ENCODE measurements around the gene AP2M1.
"Not testable (repeated sequence)": the region's sequence is repeated elsewhere in the genome, so short reads cannot be mapped to it uniquely, and the experiment has no call there.

The AP2M1 gene

DNA sequence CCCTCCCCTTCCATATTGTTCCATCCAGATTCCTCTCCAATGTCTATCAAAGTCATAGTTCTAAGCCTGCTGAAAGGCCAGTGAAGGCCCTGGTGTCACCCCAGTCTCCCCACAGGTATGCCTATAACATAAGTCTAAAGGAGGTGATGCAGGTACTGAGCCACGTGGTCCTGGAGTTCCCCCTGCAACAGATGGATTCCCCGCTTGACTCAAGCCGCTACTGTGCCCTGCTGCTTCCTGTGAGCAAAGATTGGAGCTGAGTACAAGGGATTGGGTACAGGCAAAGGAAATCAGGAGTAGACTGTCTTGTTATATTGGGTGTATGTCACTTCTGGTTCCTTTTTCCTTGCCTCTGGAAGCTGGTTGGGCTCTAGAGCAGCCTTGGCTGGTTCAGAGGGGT, 31.3 kb upstream of the AP2M1 start:
- H3K36me3 ChIP-seq (ENCODE audit: control insufficient read depth in 2 of 2, insufficient read depth in 2 of 2, low read length in 2 of 2) = peaks cover 52 to 55% of the 10 kb centered on the region in 2 donors
- no peaks in the 10 kb centered on the region for H3K9me3 ChIP-seq (ENCODE audit: control insufficient read depth in 2 of 2, low read length in 2 of 2)
- no peak overlapping the region for H3K9ac ChIP-seq (ENCODE audit: low read length in 2 of 2)
- no peaks in the 10 kb centered on the region for H3K27me3 ChIP-seq (ENCODE audit: control insufficient read depth in 1 of 2, insufficient read depth in 2 of 2, low read length in 2 of 2)
- peaks cover 4% of the 10 kb centered on the region for H3K4me1 ChIP-seq (ENCODE audit: control insufficient read depth, insufficient read depth, low read length)
- no peak overlapping the region for H3K27ac ChIP-seq (ENCODE audit: low read length)
- H3K4me3 ChIP-seq (ENCODE audit: low read length in 2 of 2) = no peak overlapping the region

DNA sequence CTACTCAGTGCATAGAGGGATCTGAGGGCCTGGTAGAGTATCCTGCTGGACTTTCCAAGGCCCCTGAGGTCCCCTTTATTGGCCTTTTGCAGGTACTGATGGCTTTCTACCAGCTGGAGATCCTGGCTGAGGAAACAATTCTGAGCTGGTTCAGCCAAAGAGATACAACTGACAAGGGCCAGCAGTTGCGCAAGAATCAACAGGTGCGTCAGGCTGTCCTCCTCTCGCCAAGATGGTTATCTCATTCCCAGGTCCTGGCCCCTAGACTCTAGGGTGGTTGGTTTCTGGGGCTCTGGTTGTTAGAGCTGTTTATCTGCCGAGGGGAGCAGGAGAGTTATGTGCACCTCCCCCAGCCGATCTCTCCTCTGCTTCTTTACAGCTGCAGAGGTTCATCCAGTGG, 30.1 kb upstream of the AP2M1 start:
- no peak overlapping the region for H3K9ac ChIP-seq (ENCODE audit: low read length in 2 of 2)
- peaks cover 52% of the 10 kb centered on the region in 2 donors for H3K36me3 ChIP-seq (ENCODE audit: control insufficient read depth in 2 of 2, insufficient read depth in 2 of 2, low read length in 2 of 2)
- no peak overlapping the region for H3K27ac ChIP-seq (ENCODE audit: low read length)
- no peaks in the 10 kb centered on the region for H3K27me3 ChIP-seq (ENCODE audit: control insufficient read depth in 1 of 2, insufficient read depth in 2 of 2, low read length in 2 of 2)
- no peak overlapping the region for H3K4me3 ChIP-seq (ENCODE audit: low read length in 2 of 2)
- no peaks in the 10 kb centered on the region for H3K9me3 ChIP-seq (ENCODE audit: control insufficient read depth in 2 of 2, low read length in 2 of 2)
- H3K4me1 ChIP-seq (ENCODE audit: control insufficient read depth, insufficient read depth, low read length) = peaks cover 4% of the 10 kb centered on the region

DNA sequence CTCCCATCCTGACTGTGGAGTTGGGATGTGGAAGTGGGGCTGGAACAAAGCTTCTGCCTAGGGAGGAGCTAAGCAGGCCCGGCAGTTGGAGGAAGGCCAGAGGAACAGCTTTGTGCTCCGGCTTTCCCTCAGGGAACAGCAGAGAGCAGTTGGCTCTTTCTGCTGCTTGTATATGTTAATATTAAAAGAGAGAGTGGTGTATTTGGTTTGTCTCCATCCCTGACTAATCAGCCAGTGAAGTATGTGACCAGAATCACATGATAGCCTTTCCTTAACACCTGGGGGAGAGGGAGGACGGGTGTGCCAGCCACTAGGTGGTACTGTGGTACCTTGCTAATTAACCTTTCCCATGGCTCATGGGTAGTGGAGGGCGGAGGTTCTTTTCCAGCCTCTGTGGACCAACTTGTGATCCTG, 29.5 kb upstream of the AP2M1 start:
- H3K27ac ChIP-seq (ENCODE audit: low read length) = no peak overlapping the region
- H3K4me1 ChIP-seq (ENCODE audit: control insufficient read depth, insufficient read depth, low read length) = peaks cover 4% of the 10 kb centered on the region
- H3K36me3 ChIP-seq (ENCODE audit: control insufficient read depth in 2 of 2, insufficient read depth in 2 of 2, low read length in 2 of 2) = peaks cover 51 to 53% of the 10 kb centered on the region in 2 donors
- H3K27me3 ChIP-seq (ENCODE audit: control insufficient read depth in 1 of 2, insufficient read depth in 2 of 2, low read length in 2 of 2) = no peaks in the 10 kb centered on the region
- no peaks in the 10 kb centered on the region for H3K9me3 ChIP-seq (ENCODE audit: control insufficient read depth in 2 of 2, low read length in 2 of 2)
- H3K9ac ChIP-seq (ENCODE audit: low read length in 2 of 2) = peak overlapping the region in 1 of 2 donors; percentile 36
- no peak overlapping the region for H3K4me3 ChIP-seq (ENCODE audit: low read length in 2 of 2)

DNA sequence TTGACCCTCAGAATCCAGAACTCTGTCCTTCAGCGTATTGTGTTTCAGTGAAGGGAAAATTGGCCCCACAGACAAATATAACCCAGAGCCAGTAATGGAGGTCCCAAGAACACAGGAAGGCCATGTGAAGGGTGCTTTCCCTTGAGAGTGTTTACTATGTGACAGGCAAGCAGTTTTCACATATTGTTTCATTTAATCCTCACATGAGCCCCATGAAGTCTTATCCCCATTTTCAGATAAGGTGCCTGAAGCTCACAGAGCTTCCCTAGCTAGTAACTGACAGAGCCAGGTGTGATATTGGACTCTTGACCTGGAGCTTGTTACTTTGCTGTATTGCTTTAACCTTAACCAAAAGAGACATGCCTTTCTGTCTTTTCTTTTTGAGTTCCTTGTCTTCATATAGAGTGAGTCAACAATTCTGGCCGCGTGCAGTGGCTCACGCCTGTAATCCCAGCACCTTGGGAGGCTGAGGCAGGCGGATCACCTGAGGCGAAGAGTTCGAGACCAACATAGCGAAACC, 28.8 kb upstream of the AP2M1 start:
- Histone ChIP-seq H3K36me3 (ENCODE audit: control insufficient read depth in 2 of 2, insufficient read depth in 2 of 2, low read length in 2 of 2) (peaks cover 44 to 47% of the 10 kb centered on the region in 2 donors), H3K4me3 (ENCODE audit: low read length in 2 of 2) (no peak overlapping the region), H3K27me3 (ENCODE audit: control insufficient read depth in 1 of 2, insufficient read depth in 2 of 2, low read length in 2 of 2) (no peaks in the 10 kb centered on the region), H3K4me1 (ENCODE audit: control insufficient read depth, insufficient read depth, low read length) (peaks cover 4% of the 10 kb centered on the region), H3K27ac (ENCODE audit: low read length) (no peak overlapping the region), H3K9me3 (ENCODE audit: control insufficient read depth in 2 of 2, low read length in 2 of 2) (no peaks in the 10 kb centered on the region), H3K9ac (ENCODE audit: low read length in 2 of 2) (no peak overlapping the region)

DNA sequence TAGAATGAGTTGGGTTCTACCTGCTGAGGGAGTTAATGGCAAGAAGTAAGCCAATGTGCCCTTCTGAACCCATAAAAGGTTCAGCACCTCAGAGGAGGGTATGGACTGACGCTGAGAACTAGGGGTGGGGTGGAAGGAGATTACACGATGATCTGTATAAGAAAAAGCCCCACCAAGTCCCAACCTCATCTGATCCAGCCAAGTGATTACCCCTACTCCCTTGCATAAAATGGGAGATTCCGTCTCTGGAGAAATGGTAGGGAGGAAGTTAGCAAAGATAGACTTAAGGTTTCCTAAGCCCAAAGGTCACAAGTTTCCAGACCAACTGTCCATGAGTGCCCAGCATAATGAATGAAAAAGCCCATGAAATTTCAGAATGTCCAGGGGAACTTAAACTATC, 26.6 kb upstream of the AP2M1 start:
- H3K27ac ChIP-seq (ENCODE audit: low read length) = no peak overlapping the region
- H3K4me1 ChIP-seq (ENCODE audit: control insufficient read depth, insufficient read depth, low read length) = peaks cover 4% of the 10 kb centered on the region
- no peak overlapping the region for H3K9ac ChIP-seq (ENCODE audit: low read length in 2 of 2)
- no peaks in the 10 kb centered on the region for H3K9me3 ChIP-seq (ENCODE audit: control insufficient read depth in 2 of 2, low read length in 2 of 2)
- no peak overlapping the region for H3K4me3 ChIP-seq (ENCODE audit: low read length in 2 of 2)
- H3K27me3 ChIP-seq (ENCODE audit: control insufficient read depth in 1 of 2, insufficient read depth in 2 of 2, low read length in 2 of 2) = no peaks in the 10 kb centered on the region
- peaks cover 24 to 27% of the 10 kb centered on the region in 2 donors for H3K36me3 ChIP-seq (ENCODE audit: control insufficient read depth in 2 of 2, insufficient read depth in 2 of 2, low read length in 2 of 2)

DNA sequence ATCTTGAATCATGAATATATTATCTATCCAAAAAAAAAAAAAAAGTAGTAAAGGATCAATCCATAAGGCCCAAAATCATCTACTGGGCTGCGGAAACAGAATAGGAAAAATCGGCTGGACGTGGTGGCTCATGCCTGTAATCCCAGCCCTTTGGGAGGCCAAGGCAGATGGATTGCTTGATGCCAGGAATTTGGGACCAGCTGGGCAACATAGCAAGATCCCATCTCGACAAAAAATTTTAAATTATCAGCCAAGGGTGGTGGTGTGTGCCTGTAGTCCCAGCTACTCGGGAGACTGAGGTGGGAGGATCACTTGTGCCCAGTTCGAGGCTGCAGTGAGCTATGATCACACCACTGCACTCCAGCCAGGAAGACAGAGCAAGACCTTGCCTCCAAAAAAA, 25.5 kb upstream of the AP2M1 start:
- H3K9ac ChIP-seq (ENCODE audit: low read length in 2 of 2) = no peak overlapping the region
- H3K4me1 ChIP-seq (ENCODE audit: control insufficient read depth, insufficient read depth, low read length) = peaks cover 6% of the 10 kb centered on the region
- H3K27me3 ChIP-seq (ENCODE audit: control insufficient read depth in 1 of 2, insufficient read depth in 2 of 2, low read length in 2 of 2) = no peaks in the 10 kb centered on the region
- H3K27ac ChIP-seq (ENCODE audit: low read length) = no peak overlapping the region
- H3K4me3 ChIP-seq (ENCODE audit: low read length in 2 of 2) = no peak overlapping the region
- H3K9me3 ChIP-seq (ENCODE audit: control insufficient read depth in 2 of 2, low read length in 2 of 2) = no peaks in the 10 kb centered on the region
- peaks cover 14 to 16% of the 10 kb centered on the region in 2 donors for H3K36me3 ChIP-seq (ENCODE audit: control insufficient read depth in 2 of 2, insufficient read depth in 2 of 2, low read length in 2 of 2)

DNA sequence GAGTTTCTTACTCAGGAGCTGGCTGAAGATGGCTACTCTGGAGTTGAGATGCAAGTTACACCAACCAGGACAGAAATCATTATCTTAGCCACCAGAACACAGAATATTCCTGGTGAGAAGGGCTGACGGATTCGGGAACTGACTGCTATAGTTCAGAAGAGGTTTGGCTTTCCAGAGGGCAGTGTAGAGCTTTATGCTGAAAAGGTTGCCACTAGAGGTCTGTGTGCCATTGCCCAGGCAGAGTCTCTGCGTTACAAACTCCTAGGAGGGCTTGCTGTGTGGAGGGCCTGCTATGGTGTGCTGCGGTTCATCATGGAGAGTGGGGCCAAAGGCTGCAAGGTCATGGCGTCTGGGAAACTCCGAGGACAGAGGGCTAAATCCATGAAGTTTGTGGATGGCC, 24.9 kb upstream of the AP2M1 start:
- peaks cover 10% of the 10 kb centered on the region for H3K4me1 ChIP-seq (ENCODE audit: control insufficient read depth, insufficient read depth, low read length)
- not testable (repeated sequence) for H3K36me3 ChIP-seq (ENCODE audit: control insufficient read depth in 2 of 2, insufficient read depth in 2 of 2, low read length in 2 of 2); H3K9ac ChIP-seq (ENCODE audit: low read length in 2 of 2); H3K27me3 ChIP-seq (ENCODE audit: control insufficient read depth in 1 of 2, insufficient read depth in 2 of 2, low read length in 2 of 2); H3K9me3 ChIP-seq (ENCODE audit: control insufficient read depth in 2 of 2, low read length in 2 of 2); H3K4me3 ChIP-seq (ENCODE audit: low read length in 2 of 2); H3K27ac ChIP-seq (ENCODE audit: low read length)

DNA sequence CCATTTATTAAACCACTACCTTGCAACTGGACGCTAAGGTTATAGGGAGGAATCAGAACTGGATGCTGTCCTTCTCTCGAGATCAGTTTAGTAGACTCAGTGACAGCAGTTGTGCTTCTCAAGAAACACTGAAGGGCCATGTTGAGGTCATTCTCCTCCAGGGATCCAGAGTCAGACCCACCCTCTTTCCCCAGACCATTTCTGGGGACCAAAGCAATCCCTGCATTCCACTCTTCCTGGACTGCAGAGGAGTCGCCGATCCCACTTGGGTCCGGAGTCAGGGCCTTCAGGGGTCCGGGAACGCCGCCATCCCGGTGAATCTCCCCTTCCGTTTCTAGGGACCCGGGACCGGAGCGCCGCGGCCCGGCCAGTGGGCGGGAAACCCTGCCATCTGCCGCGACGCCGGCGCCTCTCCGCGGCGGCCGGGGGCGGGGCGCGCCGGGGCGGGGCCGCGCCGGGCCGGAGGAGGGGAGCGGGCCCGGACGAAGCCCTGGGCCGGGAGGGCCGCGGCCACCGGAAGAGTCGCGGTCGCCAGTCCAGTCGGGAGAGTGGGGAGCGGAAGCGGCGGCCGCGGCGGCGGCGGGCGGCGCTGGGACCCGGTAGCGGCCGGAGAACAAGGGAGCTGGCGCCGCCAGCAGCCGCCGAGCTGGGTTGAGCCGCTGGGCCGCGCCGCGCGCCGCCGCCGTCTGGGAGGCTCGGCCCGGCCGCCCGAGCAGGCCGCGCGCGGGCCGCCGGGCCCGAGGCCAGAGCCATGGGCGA, 19.6 kb upstream of the AP2M1 start, which contains the start of gene DVL3:
Gene DVL3 (plus strand): TSS at position 493 of the 759 bp plus-strand sequence. CDS start 259 bp downstream, at position 752.
- H3K9ac ChIP-seq (ENCODE audit: low read length in 2 of 2) = peak within 1 kb of the TSS; percentile 93 to 98
- H3K4me1 ChIP-seq (ENCODE audit: control insufficient read depth, insufficient read depth, low read length) = peaks cover 38% of the 10 kb centered on the region
- H3K36me3 ChIP-seq (ENCODE audit: control insufficient read depth in 2 of 2, insufficient read depth in 2 of 2, low read length in 2 of 2) = no peaks in the 10 kb centered on the region
- H3K27ac ChIP-seq (ENCODE audit: low read length) = peak within 1 kb of the TSS; percentile 90
- no peaks in the 10 kb centered on the region for H3K9me3 ChIP-seq (ENCODE audit: control insufficient read depth in 2 of 2, low read length in 2 of 2)
- peak within 1 kb of the TSS; percentile 91 to 96 for H3K4me3 ChIP-seq (ENCODE audit: low read length in 2 of 2)
- H3K27me3 ChIP-seq (ENCODE audit: control insufficient read depth in 1 of 2, insufficient read depth in 2 of 2, low read length in 2 of 2) = no peaks in the 10 kb centered on the region

DNA sequence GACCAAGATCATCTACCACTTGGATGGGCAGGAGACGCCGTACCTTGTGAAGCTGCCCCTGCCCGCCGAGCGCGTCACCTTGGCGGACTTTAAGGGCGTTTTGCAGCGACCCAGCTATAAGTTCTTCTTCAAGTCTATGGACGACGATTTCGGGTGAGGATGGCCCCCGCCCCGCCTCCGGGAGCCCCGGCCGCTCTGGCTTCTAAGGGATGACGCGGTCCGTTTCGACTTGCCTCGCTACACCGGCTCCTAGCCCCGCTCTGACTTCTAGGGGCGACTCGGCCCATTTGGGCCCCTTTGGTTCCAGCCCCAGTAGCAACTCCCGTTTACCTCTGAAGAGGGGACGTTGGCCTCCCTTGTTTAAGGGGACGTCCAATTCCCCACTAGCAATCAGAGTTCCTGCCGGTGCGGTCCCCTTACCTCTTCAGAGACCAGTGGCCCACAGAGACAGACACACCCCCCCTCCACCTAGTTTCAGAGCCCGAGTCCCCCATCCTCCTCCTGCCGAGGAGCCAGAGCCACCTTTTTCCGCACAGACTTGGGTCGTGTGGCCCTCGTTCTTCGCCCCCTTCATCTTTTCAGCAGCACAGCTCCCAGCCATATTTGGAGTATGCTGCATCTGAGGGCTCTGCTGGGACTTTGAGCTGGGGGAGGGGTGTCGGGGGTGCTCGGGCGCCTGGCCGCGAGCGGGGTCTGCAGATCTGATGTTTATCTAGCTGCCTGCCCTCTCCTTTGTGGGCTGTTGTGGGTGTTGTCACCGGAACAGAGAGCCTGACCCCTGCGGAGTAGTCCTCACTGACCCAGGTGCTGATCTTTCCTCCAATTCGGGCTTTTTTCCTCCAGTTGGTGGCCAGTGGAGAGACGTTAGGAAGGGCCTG, 18.8 kb upstream of the AP2M1 start:
- Histone ChIP-seq H3K4me1 (ENCODE audit: control insufficient read depth, insufficient read depth, low read length) (peaks cover 46% of the 10 kb centered on the region), H3K27ac (ENCODE audit: low read length) (peak overlapping the region; percentile 90), H3K9ac (ENCODE audit: low read length in 2 of 2) (peak overlapping the region; percentile 93 to 98), H3K36me3 (ENCODE audit: control insufficient read depth in 2 of 2, insufficient read depth in 2 of 2, low read length in 2 of 2) (no peaks in the 10 kb centered on the region), H3K4me3 (ENCODE audit: low read length in 2 of 2) (peak overlapping the region; percentile 91 to 96), H3K27me3 (ENCODE audit: control insufficient read depth in 1 of 2, insufficient read depth in 2 of 2, low read length in 2 of 2) (no peaks in the 10 kb centered on the region), H3K9me3 (ENCODE audit: control insufficient read depth in 2 of 2, low read length in 2 of 2) (no peaks in the 10 kb centered on the region)

DNA sequence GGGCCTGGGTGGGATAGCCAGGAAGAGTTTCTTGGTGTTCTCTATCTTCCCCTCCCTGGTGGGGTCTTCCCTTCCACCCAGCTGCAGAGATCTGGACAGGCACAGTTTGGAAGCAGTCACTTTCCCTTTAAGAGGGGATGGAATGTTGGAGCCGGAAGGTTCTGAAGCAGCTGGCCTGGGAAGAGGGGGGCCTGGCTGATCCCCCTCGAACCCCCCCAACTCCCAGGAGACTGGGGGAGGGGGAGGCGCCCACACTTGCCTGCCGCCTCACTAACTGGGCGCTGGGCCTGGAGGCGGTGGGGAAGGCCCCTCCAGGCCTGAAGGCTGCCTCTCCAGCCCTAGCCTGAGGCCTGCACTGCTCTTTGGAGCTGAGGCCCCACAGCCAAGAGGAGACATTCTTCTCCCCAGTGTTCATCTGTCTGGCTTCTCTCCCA, 18.1 kb upstream of the AP2M1 start:
- Histone ChIP-seq H3K4me3 (ENCODE audit: low read length in 2 of 2) (peak overlapping the region; percentile 91 to 96), H3K4me1 (ENCODE audit: control insufficient read depth, insufficient read depth, low read length) (peaks cover 53% of the 10 kb centered on the region), H3K27me3 (ENCODE audit: control insufficient read depth in 1 of 2, insufficient read depth in 2 of 2, low read length in 2 of 2) (no peaks in the 10 kb centered on the region), H3K36me3 (ENCODE audit: control insufficient read depth in 2 of 2, insufficient read depth in 2 of 2, low read length in 2 of 2) (no peaks in the 10 kb centered on the region), H3K27ac (ENCODE audit: low read length) (peak overlapping the region; percentile 90), H3K9me3 (ENCODE audit: control insufficient read depth in 2 of 2, low read length in 2 of 2) (no peaks in the 10 kb centered on the region), H3K9ac (ENCODE audit: low read length in 2 of 2) (peak overlapping the region; percentile 93 to 98)
